Activated CD4-positive, alpha-beta T cell treated with anti-CD3 and anti-CD28 coated beads for 4 hours (primary cell): ENCODE results near the gene PRKN.
"Not testable (repeated sequence)": the region's sequence is repeated elsewhere in the genome, so short reads cannot be mapped to it uniquely, and the experiment has no call there.

Source experiments
- DNase-seq, 2 donors: peaks; one replicate each; pipeline ENCODE4 v3.0.0-alpha.2; 2020

The PRKN gene

DNA sequence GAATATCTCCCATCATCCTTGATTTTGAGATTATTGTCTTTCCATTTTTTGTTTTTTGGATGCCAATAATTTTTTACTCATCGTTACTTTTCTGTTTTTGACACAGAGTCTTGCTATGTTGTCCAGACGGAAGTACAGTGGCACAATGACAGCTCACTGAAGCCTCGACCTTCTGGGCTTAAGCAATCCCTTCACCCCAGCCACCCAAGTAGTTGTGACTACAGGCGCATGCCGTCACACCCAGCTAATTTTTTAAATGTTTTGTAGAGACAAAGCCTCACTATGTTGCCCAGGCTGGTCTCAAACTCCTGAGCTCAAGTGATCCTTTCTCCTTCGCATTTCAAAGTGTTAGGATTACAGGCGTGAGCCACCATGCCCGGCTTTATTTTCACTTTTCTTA is 851.3 kb downstream of the PRKN start:
- no peak for DNase-seq

DNA sequence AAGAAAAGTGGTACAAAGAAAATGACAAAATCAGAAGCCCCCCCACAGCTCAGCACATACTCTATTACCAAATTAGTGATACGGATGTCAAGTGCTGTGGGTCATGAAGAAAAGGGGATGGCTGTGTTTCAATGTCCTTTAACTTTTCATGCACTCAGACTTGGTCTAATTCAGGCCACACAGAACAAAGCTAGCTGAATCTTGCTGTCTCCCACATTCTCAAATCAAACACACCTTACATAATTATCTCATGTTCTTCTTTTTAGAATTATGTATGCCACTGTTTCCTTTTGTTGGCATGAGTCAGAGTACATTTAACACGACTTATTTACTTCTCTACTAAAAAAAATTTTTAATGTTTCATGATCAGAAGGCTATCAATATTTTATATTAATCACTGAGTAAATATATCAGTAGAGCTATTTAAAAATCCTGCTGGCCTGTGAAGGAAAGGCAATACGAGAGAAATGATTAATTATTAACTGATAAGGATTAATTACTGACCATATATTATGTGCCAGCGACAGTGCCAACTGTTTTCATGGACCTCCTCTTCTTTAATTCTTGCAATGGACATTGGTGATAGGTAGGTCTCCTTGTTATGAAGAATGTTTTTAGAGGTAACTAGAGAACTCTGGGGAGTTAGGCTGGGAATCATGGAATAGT is 857.2 kb downstream of the PRKN start:
- no peak for DNase-seq

DNA sequence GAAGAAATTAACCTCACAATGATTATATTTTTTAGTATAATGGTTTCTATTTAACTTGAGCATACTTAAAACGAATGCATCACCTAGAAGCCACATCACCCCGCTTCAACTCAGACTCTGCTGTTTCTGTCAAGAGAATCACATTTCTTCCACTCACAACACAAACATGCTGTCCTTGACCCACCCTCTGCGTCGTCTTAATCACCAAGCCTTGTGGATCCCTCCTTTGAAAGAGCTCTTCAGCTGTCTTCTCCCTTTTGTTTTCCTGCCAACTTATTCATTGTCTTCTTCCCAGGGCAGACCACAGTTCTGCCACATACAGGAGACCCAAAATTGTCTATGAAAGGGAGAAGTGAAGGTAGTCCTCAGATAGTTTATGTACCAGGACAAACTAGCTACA is 858.1 kb downstream of the PRKN start:
- DNase-seq: no peak

DNA sequence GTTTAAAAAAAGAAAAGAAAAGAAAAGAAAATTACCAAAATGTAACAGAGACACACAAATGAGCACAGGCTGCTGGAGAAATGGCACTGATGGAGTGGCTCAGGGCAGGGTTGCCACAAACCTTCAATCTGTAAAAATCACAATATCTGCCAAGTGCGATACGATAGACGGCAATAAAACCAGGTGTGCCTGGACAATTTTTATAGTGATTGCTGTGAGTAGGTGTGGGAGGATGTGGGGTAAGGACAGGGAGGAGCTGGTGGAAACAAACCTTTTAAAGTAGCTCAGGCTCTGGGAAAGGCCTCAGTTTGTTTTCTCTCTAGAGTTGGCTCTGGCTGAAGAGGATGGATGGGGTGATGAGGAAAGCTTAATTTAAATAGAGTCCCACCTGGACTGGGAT is 861.0 kb downstream of the PRKN start:
- DNase-seq: no peak

DNA sequence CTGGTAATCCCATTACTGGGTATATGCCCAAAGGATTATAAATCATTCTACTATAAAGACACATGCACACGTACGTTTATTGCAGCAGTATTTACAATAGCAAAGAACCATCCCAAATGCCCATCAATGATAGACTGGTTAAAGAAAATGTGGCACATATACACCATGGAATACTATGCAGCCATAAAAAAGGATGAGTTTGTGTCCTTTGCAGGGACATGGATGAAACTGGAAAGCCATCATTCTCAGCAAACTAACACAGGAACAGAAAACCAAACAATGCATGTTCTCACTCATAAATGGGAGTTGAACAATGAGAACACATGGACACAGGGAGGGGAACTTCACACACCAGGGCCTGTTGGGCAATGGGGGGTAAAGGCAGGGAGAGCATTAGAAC is 866.5 kb downstream of the PRKN start:
- not testable (repeated sequence) for DNase-seq

DNA sequence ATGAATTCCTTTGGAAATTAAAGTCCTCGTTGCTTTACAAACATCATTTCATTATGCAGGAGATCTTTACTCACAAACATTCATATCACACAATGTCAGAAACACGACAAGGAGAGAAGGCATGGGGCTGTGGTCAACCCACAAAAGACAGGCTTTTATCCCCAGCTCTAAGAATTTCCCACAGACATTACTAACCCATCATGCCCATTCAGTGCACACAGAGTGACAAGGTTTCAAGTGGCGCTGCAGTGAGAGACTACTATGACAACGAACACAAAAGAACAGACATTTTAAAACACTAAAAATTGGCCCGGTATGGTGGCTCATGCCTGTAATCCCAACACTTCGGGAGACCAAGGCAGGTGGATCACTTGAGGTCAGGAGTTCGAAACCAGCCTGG is 873.9 kb downstream of the PRKN start:
- DNase-seq: no peak

DNA sequence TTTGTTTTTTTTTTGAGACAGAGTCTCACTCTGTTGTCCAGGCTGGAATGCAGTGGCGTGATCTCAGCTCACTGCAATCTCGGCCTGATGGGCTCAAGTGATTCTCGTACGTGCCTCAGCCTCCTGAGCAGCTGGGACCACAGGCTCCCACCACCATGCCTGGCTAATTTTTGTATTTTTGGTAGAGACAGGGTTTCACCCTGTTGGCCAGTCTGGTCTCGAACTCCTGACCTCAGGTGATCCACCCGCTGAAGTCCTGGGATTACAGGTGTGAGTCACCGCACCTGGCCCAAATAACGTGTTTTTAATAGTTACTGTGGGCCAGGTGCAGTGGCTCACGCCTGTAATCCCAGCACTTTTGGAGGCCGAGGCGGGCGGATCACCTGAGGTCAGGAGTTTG is 876.1 kb downstream of the PRKN start:
- DNase-seq: not testable (repeated sequence)

DNA sequence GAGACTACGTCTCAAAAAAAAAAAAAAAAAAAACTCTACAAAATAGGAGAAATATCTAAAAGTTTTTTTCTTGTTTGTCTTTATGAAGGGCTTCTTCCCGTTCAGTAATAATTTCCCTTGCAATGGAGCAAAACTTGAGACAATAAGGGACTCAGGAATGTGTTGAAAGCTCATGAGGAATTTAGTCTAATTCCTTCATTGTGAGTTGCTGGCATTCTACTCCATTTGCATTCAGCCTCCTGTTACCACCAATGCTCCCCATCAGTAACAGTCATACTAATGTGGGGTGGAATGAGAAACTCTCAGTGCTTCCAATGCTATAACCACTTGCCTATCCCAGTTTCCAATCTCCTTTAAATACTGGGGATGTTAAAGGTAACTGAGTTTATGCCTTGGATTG is 877.0 kb downstream of the PRKN start:
- no peak for DNase-seq

DNA sequence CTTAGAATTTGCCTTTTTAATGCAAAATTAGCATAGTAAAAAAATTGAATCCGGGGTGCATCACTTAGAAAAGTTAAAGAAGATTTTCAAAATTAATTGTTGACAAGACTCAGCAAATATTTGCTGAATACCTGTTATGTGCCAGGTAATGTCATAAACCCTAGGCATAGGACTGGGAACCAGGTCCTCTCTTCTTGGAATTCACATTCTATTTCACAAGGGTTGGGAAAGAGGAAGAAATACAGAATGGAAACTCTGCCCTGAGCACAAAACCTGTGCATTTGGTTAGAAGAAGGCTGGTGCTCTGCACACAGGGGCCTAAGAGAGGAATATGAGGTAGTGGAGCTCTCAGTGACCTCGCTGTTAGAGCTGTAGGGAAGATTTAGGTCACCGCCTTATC is 879.9 kb downstream of the PRKN start:
- DNase-seq: no peak

DNA sequence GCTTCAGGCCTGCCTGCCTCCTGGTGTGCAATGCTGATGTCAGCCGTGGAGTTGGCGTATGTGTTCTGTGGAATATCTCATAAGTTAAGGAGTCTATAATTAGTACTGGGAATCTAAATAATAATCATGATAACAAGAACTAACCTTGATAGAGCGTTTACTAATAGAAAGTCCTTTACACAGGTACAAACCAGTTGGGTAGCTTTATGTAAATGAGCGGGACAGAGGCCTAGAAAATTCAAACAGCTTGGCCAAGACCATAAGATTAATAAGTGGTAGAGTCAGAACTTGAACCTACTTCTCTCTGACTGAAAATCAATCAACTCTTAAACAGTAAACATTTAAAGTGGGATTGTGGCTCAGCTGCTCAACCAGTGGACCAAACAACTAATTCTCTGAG is 882.8 kb downstream of the PRKN start:
- DNase-seq: no peak

DNA sequence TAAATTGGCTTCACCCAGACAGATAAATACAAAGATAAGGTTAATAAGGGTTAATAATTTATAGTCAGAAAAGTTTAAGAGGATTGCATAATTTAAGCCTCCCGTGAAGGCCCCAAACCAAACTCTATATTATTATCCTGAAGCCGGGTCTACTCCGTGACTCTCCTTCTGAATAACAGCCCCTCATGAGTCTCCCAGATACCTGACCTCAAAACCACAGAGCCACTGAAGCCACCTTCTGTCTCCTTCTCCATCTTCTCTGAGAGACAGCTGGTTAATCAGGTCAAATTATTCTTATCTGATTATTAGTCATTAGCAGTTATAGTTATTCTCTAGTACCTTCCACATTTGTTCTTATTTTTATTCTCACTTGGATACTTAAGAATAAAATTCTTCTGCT is 884.5 kb downstream of the PRKN start:
- DNase-seq: no peak

DNA sequence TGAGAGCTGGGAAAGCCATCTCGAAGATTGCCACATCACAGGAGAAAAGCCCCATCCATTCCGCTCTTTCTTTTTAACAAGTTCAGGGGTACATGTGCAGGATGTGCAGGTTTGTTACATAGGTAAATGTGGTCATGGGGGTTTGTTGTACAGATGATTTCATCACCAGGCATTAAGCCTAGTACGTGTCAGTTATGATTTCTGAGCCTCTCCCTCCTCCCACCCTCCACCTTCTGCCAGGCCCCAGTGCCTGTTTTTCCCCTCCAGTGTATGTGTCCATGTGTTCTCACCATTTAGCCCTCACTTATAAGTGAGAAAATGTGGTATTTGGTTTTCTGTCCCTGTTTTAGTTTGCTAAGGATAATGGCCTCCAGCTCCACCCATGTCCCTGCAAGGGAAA is 887.2 kb downstream of the PRKN start:
- DNase-seq: no peak

DNA sequence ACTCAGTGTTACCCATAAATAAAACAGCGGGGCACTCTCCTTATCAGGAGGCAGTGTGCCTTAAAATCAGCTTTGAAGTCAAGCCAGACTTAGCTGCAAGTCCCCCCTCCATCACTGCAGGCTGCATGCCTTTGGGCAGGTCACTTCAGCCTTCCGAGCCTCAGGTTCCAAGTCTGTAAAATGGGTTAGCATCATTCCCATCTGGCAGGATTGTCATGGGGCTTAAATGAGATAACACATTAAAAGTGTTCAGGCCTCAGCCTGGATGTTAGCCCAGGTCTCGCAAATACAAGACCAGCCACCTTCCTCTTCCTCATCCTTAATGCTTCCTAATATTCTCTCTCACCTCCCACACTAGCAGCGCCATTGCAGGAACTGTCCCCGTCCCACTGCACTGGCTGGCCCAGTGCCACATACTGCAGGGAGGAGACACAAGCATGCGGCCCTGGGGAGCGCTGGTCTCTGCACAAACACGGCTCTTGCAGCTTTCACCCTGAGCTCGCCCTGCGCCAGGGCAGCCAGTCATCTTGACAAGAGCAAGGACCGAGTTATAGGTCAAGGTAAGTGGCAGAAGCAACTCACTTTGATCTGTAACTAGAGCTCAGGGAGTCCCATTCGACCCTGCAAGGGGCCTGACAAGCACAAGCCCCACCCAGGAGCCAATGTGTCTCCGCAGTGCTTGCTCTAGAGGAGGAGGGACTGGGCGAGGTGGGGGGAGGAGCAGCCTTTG is 889.1 kb downstream of the PRKN start:
- no peak for DNase-seq

DNA sequence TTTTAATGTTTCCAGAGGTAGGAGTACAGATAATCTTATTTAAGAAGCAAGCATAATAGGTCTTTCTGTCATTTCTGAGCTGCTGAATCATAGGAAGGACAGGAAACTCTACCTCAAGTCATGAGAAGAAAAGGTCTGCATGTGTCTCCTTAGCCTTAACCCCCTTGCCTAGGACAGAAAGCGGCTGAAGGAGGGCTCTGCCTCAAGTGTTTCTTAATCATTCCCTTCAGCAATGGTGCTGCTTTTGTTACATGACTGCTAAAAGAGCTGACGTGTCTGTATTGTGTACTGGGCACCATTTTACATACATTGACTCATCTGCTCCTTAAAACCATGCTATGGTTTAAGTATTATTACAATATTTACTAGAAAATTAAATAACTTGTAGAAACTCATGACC is 889.7 kb downstream of the PRKN start:
- no peak for DNase-seq

DNA sequence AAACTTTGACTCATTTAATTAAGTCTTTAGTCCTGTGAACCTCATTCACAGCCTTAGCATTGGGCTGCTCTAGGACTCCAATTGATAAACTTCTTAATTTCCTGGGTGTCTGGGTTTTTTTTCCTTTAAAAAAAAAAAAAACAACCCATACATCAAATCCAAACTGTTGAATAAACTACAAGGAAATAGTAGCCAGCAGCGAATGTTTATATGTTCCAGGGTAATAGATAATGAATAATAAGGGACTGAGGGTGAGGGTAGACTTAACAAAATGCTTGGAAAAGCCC is 890.2 kb downstream of the PRKN start:
- no peak for DNase-seq

DNA sequence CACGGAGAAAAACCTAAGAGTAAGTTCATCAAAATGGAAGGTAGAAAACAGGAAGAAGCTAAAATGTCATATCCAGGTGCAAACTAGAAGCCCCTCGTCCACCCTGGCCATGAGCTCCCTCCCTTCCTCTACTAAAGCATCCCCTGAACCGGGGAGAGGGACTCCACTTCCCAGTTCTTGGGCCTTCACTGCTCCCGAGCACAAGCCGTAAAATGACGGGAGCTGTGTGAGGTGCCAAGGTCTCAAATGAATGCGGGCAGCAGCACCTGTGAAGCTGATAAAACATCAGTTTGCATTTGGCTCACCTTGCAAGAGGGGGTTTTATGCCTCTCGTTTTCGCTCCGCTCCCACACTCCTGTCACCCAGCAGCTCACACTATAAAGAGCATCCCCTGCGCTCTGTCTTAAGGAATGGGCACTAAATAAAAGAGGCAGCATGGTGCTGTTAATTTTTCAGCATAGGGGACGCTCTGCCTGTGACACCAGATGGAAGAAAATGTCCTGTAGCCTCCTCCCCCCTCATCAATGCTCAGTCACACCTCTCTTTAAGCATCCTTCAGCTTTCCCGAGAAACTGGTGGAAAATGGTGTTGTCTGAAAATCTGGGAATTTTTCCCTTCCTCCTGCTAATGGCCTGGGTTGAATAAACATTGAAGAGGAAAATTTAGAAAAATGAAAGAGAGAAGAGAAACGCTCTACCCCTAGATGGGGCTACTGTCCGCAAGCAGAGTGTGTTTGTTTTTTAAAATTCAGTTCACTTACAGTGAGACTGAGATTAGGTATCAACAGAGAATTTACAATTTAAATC is 890.7 kb downstream of the PRKN start:
- DNase-seq: no peak

DNA sequence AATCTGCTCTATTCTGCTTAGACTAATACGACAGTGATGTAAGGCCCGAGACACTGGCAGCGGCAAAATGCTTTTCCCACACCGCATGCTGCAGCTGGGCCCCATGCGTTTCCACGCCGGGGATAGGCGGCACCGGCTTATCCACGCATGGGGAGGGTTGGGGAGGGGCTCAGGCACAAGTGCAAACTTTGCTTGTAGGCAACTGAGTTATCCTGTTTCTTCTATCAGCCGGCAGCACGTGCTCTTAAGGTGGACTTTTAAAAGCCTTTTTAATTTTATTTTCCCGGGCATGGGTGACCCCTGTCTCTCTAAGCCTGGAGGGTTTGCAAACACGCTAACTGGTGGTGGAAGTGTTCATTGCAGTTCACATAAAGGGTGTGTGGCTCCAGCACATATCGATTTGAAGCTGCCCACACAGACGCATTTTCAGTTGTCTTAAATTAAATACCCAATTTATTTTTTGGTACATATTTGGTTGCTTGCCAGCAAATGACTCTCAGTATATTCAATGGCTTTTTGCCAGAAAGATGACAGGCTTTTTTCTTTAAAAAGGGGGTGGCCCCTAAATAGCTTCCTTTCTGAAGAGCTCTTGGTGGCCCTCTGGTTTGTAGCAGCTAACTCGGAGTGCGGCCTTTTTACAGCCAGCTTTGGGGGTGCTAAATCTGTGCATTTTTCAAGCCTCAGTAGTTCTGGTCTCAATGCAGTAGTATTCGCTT is 891.9 kb downstream of the PRKN start:
- DNase-seq: no peak

DNA sequence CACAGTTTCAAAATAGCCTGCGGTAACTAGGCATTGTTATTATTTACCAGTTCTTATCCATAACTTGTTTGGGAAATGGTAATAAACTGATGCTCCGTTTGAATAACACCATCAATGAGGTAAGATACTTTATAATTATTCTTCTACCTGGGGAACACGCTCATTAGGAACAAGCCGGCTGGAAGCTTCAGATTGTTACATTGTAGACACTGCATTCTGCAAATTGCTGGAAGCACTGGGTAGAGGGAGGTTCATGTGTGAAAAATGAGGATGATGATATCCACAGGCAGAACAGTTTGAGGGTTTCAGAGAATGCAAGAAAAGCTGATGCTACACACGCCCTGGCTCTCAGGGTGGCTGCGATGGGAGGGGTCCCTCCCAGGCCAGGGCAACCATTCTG is 893.1 kb downstream of the PRKN start:
- no peak for DNase-seq

DNA sequence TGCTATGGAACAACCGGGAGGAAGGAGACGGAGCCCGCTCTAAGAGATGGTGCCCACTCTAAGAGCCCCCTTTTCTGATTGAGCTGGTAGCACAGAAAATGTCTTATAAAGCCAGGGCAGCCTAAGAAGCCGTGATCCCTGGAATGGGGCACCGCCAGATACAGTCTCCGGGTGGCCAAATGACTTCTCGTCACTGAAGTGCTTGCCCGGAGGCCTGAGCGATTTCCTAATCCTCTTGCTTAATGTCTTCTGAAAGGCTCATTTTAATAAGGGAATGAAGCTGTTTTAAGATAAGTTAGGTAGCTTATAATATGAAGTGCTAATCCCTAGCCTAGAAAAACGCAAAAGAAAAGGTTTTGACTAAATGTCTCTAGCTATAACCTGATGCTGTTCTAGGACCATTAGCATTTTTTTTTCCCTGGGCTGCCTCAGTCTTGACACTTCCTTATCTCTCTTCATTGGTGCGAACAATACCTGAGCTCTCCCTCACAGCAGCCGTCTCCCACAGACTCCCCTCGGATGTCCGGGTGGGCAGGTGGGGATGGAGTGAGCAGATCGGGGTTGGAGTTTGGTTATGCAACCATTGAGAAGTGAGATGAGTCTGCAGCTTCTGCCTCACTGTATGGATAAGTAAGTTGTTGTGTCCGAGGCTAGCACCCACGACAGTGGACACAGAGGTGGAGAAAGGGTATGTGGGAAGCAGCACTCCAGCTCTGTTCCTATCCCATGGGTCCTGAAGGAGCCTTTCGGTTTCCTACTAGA is 894.3 kb downstream of the PRKN start:
- DNase-seq: no peak

DNA sequence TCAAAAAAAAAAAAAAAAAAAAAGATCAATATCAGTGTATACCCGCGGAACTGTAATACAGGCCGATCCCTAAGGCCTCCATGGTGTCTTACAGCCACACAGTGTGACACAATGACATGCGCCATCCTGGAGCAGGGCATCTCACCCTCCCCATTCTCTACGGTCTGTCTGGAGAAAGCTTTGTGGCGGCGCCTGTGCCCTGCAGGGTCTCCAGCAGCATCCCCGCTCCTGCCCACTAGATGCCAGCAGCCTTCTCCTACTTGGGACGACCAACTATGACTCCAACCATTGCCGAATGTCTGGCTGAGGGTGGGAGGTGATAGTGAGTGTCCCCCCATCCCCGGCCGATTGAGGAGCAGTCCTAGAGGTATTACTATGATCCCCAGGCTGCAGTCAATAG is 894.9 kb downstream of the PRKN start:
- DNase-seq: no peak

DNA sequence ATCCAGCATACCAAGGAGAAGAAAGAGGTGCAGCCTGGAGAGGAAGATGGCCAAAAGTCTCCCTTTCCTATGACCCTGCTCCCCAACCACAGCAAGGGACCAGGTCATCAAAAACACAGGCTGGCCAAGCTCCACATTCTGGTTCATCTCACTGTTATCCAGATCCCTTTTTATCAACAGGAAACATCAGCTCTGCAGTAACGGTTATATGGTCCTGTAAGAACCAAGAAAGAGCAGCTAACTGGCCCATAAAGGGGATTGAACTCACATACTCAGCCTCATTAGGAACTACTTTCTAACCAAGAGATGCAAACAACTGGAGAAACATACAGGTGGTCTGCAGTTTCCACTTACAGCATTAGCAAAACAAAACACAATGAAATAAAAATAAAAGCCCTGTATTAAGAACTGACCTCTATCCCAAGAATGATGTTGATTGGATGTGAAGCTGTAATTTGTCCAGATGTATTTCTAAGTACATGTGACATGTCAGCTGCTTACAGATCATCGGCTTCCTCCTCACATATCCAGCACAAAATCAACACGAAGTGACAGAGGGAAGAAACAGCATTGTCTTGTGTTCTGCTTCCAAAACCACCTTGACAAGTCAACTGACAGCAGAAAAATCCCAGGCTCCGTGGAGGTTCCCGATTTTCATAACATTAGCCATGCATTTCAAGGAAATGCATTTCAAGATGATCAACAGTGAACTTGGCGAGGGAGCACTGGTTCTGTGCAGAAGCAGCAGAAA is 896.5 kb downstream of the PRKN start:
- DNase-seq: no peak

DNA sequence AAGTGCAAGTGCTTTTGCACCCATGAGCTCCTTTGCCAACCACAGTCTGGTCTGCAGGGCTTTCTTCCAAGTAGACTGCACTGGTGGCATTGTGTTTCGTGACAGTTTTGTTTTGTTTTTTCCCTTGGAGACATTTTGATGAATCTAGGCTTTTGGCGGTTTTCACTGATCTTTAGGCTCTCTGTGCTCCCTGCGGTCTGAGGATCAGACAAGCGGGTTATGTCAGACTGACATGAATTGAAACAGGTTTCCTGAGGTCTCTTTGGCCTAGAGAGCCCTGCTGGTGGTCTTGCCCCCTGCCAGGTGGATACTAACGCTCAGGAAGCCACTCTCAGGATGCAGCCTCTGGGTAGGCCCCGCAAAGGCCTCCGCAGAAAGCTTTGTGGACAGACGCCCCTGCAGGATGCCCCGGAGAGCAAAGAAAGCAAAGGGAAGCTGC is 898.3 kb downstream of the PRKN start:
- no peak for DNase-seq
